Loucy (cell line): Measurements from ENCODE around the gene SLC6A6.

Source experiments
- H2AFZ ChIP-seq: fragments of 200-600 bp; sonication (generic); 2 replicates; pipeline ENCODE4 v1.6.0; 2016; ENCODE audit warnings: antibody characterized with exemption, mild to moderate bottlenecking, low read length, moderate library complexity
- H3F3A ChIP-seq: fragments of 200-600 bp; 2 replicates; pipeline ENCODE4 v1.6.0; 2016; ENCODE audit warnings: antibody characterized with exemption, low read depth, mild to moderate bottlenecking
- H3K27me3 ChIP-seq: fragments of 200-600 bp; sonication (generic); 2 replicates; pipeline ENCODE4 v1.6.1; 2014; ENCODE audit warnings: low read length, mild to moderate bottlenecking; ENCODE audit not compliant: insufficient read depth, poor library complexity, severe bottlenecking
- H3K36me3 ChIP-seq: fragments of 200-600 bp; sonication (generic); 2 replicates; pipeline ENCODE4 v1.6.1; 2016; ENCODE audit warnings: low read length; ENCODE audit not compliant: insufficient read depth
- H3K4me1 ChIP-seq: fragments of 200-600 bp; sonication (generic); 2 replicates; pipeline ENCODE4 v1.5.1; 2014; ENCODE audit warnings: low read length, mild to moderate bottlenecking; ENCODE audit not compliant: insufficient read depth, poor library complexity, severe bottlenecking
- H3K4me2 ChIP-seq: fragments of 200-600 bp; sonication (generic); 2 replicates; pipeline ENCODE4 v1.6.0; 2014; ENCODE audit warnings: antibody characterized with exemption, low read length, low read depth, mild to moderate bottlenecking; ENCODE audit not compliant: poor library complexity, severe bottlenecking
- H3K4me3 ChIP-seq: fragments of 200-600 bp; sonication (generic); 2 replicates; pipeline ENCODE4 v1.5.1; 2014; ENCODE audit warnings: low read length, mild to moderate bottlenecking, mixed read lengths; ENCODE audit not compliant: poor library complexity, severe bottlenecking
- H3K79me2 ChIP-seq: fragments of 200-600 bp; sonication (generic); 2 replicates; pipeline ENCODE4 v1.6.1; 2014; ENCODE audit warnings: low read length; ENCODE audit not compliant: insufficient read depth
- H3K9ac ChIP-seq: fragments of 200-600 bp; sonication (generic); 2 replicates; pipeline ENCODE4 v1.6.0; 2014; ENCODE audit warnings: mild to moderate bottlenecking, low read depth, low read length, moderate library complexity; ENCODE audit not compliant: poor library complexity, severe bottlenecking
- H3K9me2 ChIP-seq: fragments of 200-600 bp; sonication (generic); replicated peaks from 2 replicates; pipeline ENCODE4 v1.6.1; 2016; ENCODE audit warnings: low read depth, low read length, mixed read lengths
- H3K9me3 ChIP-seq: fragments of 200-600 bp; sonication (generic); 2 replicates; pipeline ENCODE4 v1.6.1; 2014; ENCODE audit warnings: mild to moderate bottlenecking, antibody characterized with exemption, low read length, low read depth; ENCODE audit not compliant: insufficient read depth
- H4K20me1 ChIP-seq: fragments of 200-600 bp; sonication (generic); 2 replicates; pipeline ENCODE4 v1.6.0; 2014; ENCODE audit warnings: antibody characterized with exemption, low read length, mild to moderate bottlenecking; ENCODE audit not compliant: insufficient read depth, poor library complexity, severe bottlenecking
- CTCF ChIP-seq: fragments of 200-600 bp; sonication (generic); conservative IDR thresholded peaks from 2 replicates; pipeline ENCODE4 v1.5.1; 2014; ENCODE audit warnings: mild to moderate bottlenecking, antibody characterized with exemption, low read length
- EZH2phosphoT487 ChIP-seq: fragments of 200-600 bp; IDR thresholded peaks from 2 replicates; pipeline ENCODE4 v1.6.1; 2018; ENCODE audit warnings: antibody characterized with exemption, mild to moderate bottlenecking, moderate library complexity, borderline replicate concordance

The SLC6A6 gene

GRCh38 chr3:14474363-14475081 is 72.1 kb downstream of the SLC6A6 start:
- peaks cover 52% of the 10 kb centered on the region; the same call in 1 of the 2 replicates for H3K36me3 ChIP-seq

GRCh38 chr3:14475621-14476020 is 73.2 kb downstream of the SLC6A6 start:
- no peaks in the 10 kb centered on the region for H3K9me2 ChIP-seq
- no peaks in the 10 kb centered on the region for H3K4me1 ChIP-seq
- peaks cover 58% of the 10 kb centered on the region; the same call in 1 of the 2 replicates for H3K36me3 ChIP-seq
- H3K9me3 ChIP-seq: no peaks in the 10 kb centered on the region
- H3K27me3 ChIP-seq: no peaks in the 10 kb centered on the region
- no peaks in the 10 kb centered on the region for H3K79me2 ChIP-seq
- no peak overlapping the region for H3K4me3 ChIP-seq
- no peak overlapping the region for H3K9ac ChIP-seq
- H3K4me2 ChIP-seq: no peak overlapping the region
- no peak overlapping the region for H2AFZ ChIP-seq
- no peaks in the 10 kb centered on the region for H4K20me1 ChIP-seq
- H3F3A ChIP-seq: no peaks in the 10 kb centered on the region
- TF ChIP-seq CTCF (no peak), EZH2phosphoT487 (no peak)

More at GRCh38 chr3:14474363-14475081, 72.1 kb downstream of the SLC6A6 start:
- H3K79me2 ChIP-seq: no peaks in the 10 kb centered on the region
- no peaks in the 10 kb centered on the region for H3F3A ChIP-seq
- no peaks in the 10 kb centered on the region for H3K4me1 ChIP-seq
- no peaks in the 10 kb centered on the region for H3K9me3 ChIP-seq
- no peaks in the 10 kb centered on the region for H3K9me2 ChIP-seq
- no peak overlapping the region for H3K4me3 ChIP-seq
- TF ChIP-seq CTCF (no peak), EZH2phosphoT487 (no peak)
- H3K9ac ChIP-seq: no peak overlapping the region
- H3K27me3 ChIP-seq: no peaks in the 10 kb centered on the region
- no peak overlapping the region for H2AFZ ChIP-seq
- no peak overlapping the region for H3K4me2 ChIP-seq
- no peaks in the 10 kb centered on the region for H4K20me1 ChIP-seq

- Histone ChIP-seq H4K20me1 (no peaks in the 10 kb centered on the region), H3K79me2 (no peaks in the 10 kb centered on the region)
These were observed 74.3 kb downstream of the SLC6A6 start for GRCh38 chr3:14476583-14477265.

More at GRCh38 chr3:14476583-14477265, 74.3 kb downstream of the SLC6A6 start:
- Histone ChIP-seq H3K4me3 (no peak overlapping the region), H3F3A (no peaks in the 10 kb centered on the region), H3K36me3 (peaks cover 68% of the 10 kb centered on the region; the same call in 1 of the 2 replicates), H3K4me2 (no peak overlapping the region), H2AFZ (no peak overlapping the region), H3K9me3 (no peaks in the 10 kb centered on the region), H3K9ac (no peak overlapping the region), H3K9me2 (no peaks in the 10 kb centered on the region), H3K27me3 (no peaks in the 10 kb centered on the region), H3K4me1 (no peaks in the 10 kb centered on the region)
- no peak for TF ChIP-seq EZH2phosphoT487
- TF ChIP-seq CTCF: no peak
